DOHH2 (cell line): ENCODE measurements around the gene HOXB8.

Experiments used
- H3F3A ChIP-seq: fragments of 200-600 bp; sonication (generic), shearing (Covaris generic); 2 replicates; pipeline ENCODE4 v1.6.0; 2016; ENCODE audit warnings: antibody characterized with exemption, mild to moderate bottlenecking; ENCODE audit not compliant: control insufficient read depth, insufficient read depth
- H3K27ac ChIP-seq: fragments of 200-600 bp; sonication (generic); 2 replicates; pipeline ENCODE4 v1.5.1; 2014; ENCODE audit warnings: low read depth, mild to moderate bottlenecking, low read length, moderate library complexity
- H3K27me3 ChIP-seq: fragments of 200-600 bp; sonication (generic); 2 replicates; pipeline ENCODE4 v1.6.1; 2014; ENCODE audit warnings: mild to moderate bottlenecking, low read length, mixed read lengths; ENCODE audit not compliant: control insufficient read depth
- H3K36me3 ChIP-seq: fragments of 200-600 bp; sonication (generic); 2 replicates; pipeline ENCODE4 v1.6.1; 2014; ENCODE audit warnings: mild to moderate bottlenecking, low read length, moderate library complexity, mixed read lengths; ENCODE audit not compliant: control insufficient read depth
- H3K4me1 ChIP-seq: fragments of 200-600 bp; sonication (generic); 2 replicates; pipeline ENCODE4 v1.6.1; 2014; ENCODE audit warnings: mild to moderate bottlenecking, low read length, mixed read lengths; ENCODE audit not compliant: control insufficient read depth
- H3K4me2 ChIP-seq: fragments of 200-600 bp; sonication (generic); 2 replicates; pipeline ENCODE4 v1.6.0; 2014; ENCODE audit warnings: mild to moderate bottlenecking, low read length, moderate library complexity
- H3K4me3 ChIP-seq: fragments of 200-600 bp; sonication (generic); 2 replicates; pipeline ENCODE4 v1.5.1; 2014; ENCODE audit warnings: mild to moderate bottlenecking, low read length, mixed read lengths
- H3K79me2 ChIP-seq: fragments of 200-600 bp; sonication (generic); 2 replicates; pipeline ENCODE4 v1.6.1; 2014; ENCODE audit warnings: mild to moderate bottlenecking, low read length, mixed read lengths; ENCODE audit not compliant: control insufficient read depth
- H3K9me2 ChIP-seq: fragments of 200-600 bp; sonication (generic); replicated peaks from 2 replicates; pipeline ENCODE4 v1.6.1; 2014; ENCODE audit warnings: mild to moderate bottlenecking, low read length, mixed read lengths; ENCODE audit not compliant: control insufficient read depth
- H3K9me3 ChIP-seq: fragments of 200-600 bp; sonication (generic); 2 replicates; pipeline ENCODE4 v1.6.1; 2014; ENCODE audit warnings: antibody characterized with exemption, low read length, mixed read lengths; ENCODE audit not compliant: control insufficient read depth, insufficient read depth
- H4K20me1 ChIP-seq: fragments of 200-600 bp; sonication (generic); 2 replicates; pipeline ENCODE4 v1.6.0; 2014; ENCODE audit warnings: low read depth, mild to moderate bottlenecking, antibody characterized with exemption, low read length, moderate library complexity; ENCODE audit not compliant: control insufficient read depth, insufficient read depth
- EZH2phosphoT487 ChIP-seq: fragments of 200-600 bp; sonication (generic); IDR thresholded peaks from 2 replicates; pipeline ENCODE4 v1.6.1; 2017; ENCODE audit warnings: borderline replicate concordance, mild to moderate bottlenecking, antibody characterized with exemption, low read length, moderate library complexity, mixed read lengths
- TF ChIP-seq, protein P1 (sequence below): fragments of 200-600 bp; sonication (generic); IDR thresholded peaks from one replicate; pipeline ENCODE4 v1.5.1; 2014; ENCODE audit warnings: antibody characterized with exemption, mild to moderate bottlenecking, low read depth, low read length; ENCODE audit not compliant: poor library complexity, severe bottlenecking

The HOXB8 gene

DNA sequence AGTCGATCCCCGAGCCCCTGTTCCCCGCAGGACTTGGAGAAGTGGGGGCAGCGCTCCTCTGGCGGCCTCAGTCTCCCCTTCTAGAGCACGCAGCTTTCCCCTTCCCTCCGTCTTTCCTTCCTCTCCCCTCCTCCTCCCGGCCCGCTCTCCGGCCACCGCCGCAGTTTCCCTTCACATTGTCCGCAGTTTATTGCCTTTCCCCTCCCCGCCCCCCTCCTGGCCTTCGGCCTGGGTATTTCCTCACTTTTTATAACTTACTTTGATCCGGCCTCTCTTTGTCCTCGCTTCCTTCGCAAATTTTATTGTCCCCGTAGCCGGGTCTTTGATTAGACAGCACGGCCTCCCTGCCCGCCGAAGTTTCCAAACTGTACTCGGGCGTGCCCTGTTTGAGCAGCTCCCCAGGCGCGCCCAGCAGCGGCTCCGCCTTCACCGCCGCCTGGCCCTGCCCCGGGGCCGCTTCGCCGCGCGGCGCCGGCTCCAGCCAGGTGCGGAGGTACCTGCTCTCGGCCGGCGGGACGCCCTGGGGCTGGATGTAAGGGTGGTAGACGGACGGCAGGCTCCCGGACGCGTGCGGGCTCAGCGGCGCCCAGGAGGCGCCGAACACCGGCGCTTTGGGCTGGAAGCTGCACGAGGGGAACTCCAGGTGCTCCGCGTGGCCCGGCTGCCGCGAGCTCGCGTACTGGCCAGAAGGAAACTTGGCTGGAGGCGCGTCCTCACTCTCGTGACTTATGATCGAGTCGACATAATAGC lies 10.6 kb upstream of the HOXB8 start:
- no peaks in the 10 kb centered on the region for H3K9me2 ChIP-seq
- TF ChIP-seq, protein P1, sequence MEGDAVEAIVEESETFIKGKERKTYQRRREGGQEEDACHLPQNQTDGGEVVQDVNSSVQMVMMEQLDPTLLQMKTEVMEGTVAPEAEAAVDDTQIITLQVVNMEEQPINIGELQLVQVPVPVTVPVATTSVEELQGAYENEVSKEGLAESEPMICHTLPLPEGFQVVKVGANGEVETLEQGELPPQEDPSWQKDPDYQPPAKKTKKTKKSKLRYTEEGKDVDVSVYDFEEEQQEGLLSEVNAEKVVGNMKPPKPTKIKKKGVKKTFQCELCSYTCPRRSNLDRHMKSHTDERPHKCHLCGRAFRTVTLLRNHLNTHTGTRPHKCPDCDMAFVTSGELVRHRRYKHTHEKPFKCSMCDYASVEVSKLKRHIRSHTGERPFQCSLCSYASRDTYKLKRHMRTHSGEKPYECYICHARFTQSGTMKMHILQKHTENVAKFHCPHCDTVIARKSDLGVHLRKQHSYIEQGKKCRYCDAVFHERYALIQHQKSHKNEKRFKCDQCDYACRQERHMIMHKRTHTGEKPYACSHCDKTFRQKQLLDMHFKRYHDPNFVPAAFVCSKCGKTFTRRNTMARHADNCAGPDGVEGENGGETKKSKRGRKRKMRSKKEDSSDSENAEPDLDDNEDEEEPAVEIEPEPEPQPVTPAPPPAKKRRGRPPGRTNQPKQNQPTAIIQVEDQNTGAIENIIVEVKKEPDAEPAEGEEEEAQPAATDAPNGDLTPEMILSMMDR = no peak
- TF ChIP-seq EZH2phosphoT487 = peak; percentile 100
- no peaks in the 10 kb centered on the region for H3K9me3 ChIP-seq
- no peaks in the 10 kb centered on the region for H4K20me1 ChIP-seq
- no peaks in the 10 kb centered on the region for H3F3A ChIP-seq
- H3K4me3 ChIP-seq = no peak overlapping the region
- no peak overlapping the region for H3K27ac ChIP-seq
- H3K79me2 ChIP-seq = no peaks in the 10 kb centered on the region
- peaks cover 77% of the 10 kb centered on the region for H3K27me3 ChIP-seq
- no peaks in the 10 kb centered on the region for H3K4me1 ChIP-seq
- no peak overlapping the region for H3K4me2 ChIP-seq
- H3K36me3 ChIP-seq = no peaks in the 10 kb centered on the region

DNA sequence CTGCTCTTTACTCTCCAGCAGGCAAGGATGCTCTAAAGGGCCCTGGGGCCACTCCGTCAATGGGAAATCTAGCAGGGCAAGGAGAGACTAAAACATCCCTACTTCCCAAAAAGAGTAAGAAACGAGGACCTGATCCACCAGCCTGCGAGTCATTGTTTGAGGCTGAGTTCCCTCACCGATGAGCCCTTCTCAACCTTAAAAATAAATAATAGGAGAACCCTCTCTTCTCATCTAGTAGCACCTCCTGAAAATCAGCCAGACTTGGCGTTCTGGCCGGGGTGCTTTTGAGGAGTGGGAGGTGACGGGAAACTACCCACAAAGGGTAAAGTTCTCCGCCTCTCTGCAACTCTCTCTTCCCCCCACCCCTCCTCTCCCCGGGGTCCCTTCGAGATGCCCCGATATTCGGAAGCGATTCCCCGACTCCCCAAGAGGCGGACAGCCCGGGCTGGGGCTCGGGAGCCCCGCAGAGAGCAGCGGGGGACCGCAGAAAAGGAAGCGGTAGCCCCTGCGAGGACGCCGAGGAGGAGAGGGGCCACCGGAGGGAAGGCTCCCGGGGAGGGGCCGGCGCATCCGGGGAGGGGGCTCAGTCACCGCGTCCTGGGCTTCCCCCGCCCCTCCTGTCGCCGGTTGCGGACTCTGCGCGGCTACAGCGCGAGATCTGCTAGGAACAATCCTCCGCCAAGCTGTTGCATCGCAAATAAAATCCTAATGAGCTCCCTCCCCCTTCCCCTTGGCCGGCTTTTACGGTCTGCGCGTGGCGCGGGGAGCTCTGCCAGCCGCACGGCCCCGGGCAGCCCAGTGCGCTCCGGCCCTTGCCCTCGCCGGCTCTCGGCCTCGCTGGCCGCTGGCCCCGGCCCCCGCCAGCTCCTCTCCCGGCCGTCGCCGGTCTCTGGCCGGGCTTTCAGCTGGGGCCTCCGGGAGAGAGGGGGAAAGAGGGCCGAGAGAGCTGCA lies 9.7 kb upstream of the HOXB8 start:
- Histone ChIP-seq H3K27me3 (peaks cover 81% of the 10 kb centered on the region), H3K79me2 (no peaks in the 10 kb centered on the region), H3K4me3 (no peak overlapping the region), H3K4me1 (no peaks in the 10 kb centered on the region), H3K36me3 (no peaks in the 10 kb centered on the region), H4K20me1 (no peaks in the 10 kb centered on the region), H3K4me2 (no peak overlapping the region), H3F3A (no peaks in the 10 kb centered on the region), H3K9me3 (no peaks in the 10 kb centered on the region), H3K27ac (no peak overlapping the region), H3K9me2 (no peaks in the 10 kb centered on the region)
- TF ChIP-seq, protein P1 = no peak
- TF ChIP-seq EZH2phosphoT487 = peak; percentile 68; the same call in 1 of the 2 replicates

DNA sequence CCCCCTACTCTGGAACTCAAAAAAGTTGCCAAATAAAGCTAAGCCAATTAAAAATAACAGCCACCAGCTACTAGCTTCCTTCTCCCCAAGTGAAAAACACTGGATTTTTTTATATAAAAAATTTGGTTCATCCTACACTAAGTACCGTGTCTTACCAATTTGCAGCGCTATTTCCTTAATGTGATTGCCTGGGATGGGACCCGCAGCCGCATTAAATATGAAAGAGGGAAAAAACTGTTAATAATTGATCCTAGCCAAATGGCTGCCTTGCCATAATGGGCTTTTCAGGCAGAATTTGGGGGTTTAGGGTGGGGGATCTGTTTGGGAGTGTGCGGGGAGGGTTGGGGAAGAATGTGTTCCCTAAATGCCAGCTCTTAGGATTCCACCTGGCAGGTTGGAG lies 9.0 kb upstream of the HOXB8 start:
- H4K20me1 ChIP-seq = no peaks in the 10 kb centered on the region

More for the DNA sequence above, 9.0 kb upstream of the HOXB8 start:
- H3K4me1 ChIP-seq = peaks cover 3% of the 10 kb centered on the region
- no peak overlapping the region for H3K4me2 ChIP-seq
- no peak overlapping the region for H3K4me3 ChIP-seq
- no peaks in the 10 kb centered on the region for H3K79me2 ChIP-seq
- H3K36me3 ChIP-seq = no peaks in the 10 kb centered on the region
- H3K27ac ChIP-seq = no peak overlapping the region
- no peaks in the 10 kb centered on the region for H3F3A ChIP-seq
- TF ChIP-seq, protein P1 = no peak
- no peak for TF ChIP-seq EZH2phosphoT487
- peaks cover 83% of the 10 kb centered on the region for H3K27me3 ChIP-seq
- no peaks in the 10 kb centered on the region for H3K9me3 ChIP-seq
- H3K9me2 ChIP-seq = no peaks in the 10 kb centered on the region
